ENCODE results near the gene COMMD4. TPM values are rescaled to one million over a fixed set of nuclear protein-coding genes. Genes with fewer than 3 reads are reported as not detected.

COMMD4 gene
- total RNA-seq, 2 experiments from 2014 or later, result 10.8 to 12.1 TPM

DNA sequence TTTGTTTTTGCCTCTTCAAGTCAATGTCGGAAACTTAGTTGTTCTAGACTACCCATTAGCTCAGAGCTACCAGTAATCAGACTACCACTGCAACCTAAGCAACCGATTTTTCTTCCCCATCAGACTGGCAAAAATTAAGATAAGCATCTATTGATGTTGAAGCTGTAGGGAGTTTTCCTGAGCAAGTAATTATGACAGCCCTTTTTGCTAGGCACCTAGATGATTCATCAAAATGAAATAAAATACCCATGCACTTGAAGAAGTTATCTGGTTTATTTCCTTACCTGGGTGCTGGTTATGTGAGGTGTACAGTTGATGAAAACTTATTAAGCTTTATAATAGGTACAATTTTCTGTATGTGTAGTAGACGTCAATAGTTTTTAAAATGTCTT, 554 bp upstream of the COMMD4 start:
- no peak for ATAC-seq (ENCODE audit: poor library complexity)
- TF ChIP-seq, protein P1, sequence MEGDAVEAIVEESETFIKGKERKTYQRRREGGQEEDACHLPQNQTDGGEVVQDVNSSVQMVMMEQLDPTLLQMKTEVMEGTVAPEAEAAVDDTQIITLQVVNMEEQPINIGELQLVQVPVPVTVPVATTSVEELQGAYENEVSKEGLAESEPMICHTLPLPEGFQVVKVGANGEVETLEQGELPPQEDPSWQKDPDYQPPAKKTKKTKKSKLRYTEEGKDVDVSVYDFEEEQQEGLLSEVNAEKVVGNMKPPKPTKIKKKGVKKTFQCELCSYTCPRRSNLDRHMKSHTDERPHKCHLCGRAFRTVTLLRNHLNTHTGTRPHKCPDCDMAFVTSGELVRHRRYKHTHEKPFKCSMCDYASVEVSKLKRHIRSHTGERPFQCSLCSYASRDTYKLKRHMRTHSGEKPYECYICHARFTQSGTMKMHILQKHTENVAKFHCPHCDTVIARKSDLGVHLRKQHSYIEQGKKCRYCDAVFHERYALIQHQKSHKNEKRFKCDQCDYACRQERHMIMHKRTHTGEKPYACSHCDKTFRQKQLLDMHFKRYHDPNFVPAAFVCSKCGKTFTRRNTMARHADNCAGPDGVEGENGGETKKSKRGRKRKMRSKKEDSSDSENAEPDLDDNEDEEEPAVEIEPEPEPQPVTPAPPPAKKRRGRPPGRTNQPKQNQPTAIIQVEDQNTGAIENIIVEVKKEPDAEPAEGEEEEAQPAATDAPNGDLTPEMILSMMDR (IDR thresholded peaks at IDR 0.05), result no peak
- intact Hi-C loops (cut with DNase I, micrococcal nuclease), result no loop called here
- H3K9me3 Mint-ChIP-seq, result no peaks in the 10 kb centered on the region
- Histone ChIP-seq H3K27ac (ENCODE audit: low read depth in 1 of 2, low read length in 2 of 2) (no peak overlapping the region), H3K36me3 (ENCODE audit: insufficient read depth, low read length) (peaks cover 9% of the 10 kb centered on the region), H3K27me3 (ENCODE audit: control insufficient read depth in 1 of 2, insufficient read depth in 2 of 2, low read length in 2 of 2) (no peaks in the 10 kb centered on the region), H3K4me3 (ENCODE audit: low read length) (peak overlapping the region; percentile 89), H3K9me3 (ENCODE audit: control insufficient read depth in 1 of 2, insufficient read depth in 1 of 2, low read length in 2 of 2) (no peaks in the 10 kb centered on the region), H3K4me1 (ENCODE audit: insufficient read depth, low read length) (peaks cover 15% of the 10 kb centered on the region)
- peak overlapping the region; percentile 88 for H3K4me3 Mint-ChIP-seq
- H3K27ac Mint-ChIP-seq, result peak overlapping the region; percentile 60
- no peak for DNase-seq
- H3K36me3 Mint-ChIP-seq (ENCODE audit: low read depth), result no peaks in the 10 kb centered on the region
- peaks cover 21% of the 10 kb centered on the region for H3K4me1 Mint-ChIP-seq (ENCODE audit: low read depth)
- POLR2A ChIA-PET, result interaction anchor here (1.0 to 2.3 kb wide), 3 partner anchors 15 to 305 kb away, joined by 4 to 16 read pairs (median 4); partner anchors contain the start of genes IMP3 and MAN2C1
- H3K27me3 Mint-ChIP-seq, result no peaks in the 10 kb centered on the region
- CTCF ChIA-PET, result interaction anchor here (1.7 kb wide), 1 partner anchor 32 kb away, joined by 6 read pairs; no protein-coding TSS in a partner anchor

GRCh38 chr15:75338661-75339240, 2.9 kb downstream of the COMMD4 start:
- H3K9me3 Mint-ChIP-seq, result no peaks in the 10 kb centered on the region
- no peak for DNase-seq
- no peak overlapping the region for H3K4me3 Mint-ChIP-seq
- Histone ChIP-seq H3K4me1 (ENCODE audit: insufficient read depth, low read length) (peaks cover 15% of the 10 kb centered on the region), H3K27me3 (ENCODE audit: control insufficient read depth in 1 of 2, insufficient read depth in 2 of 2, low read length in 2 of 2) (no peaks in the 10 kb centered on the region), H3K36me3 (ENCODE audit: insufficient read depth, low read length) (peaks cover 11% of the 10 kb centered on the region), H3K4me3 (ENCODE audit: low read length) (no peak overlapping the region), H3K27ac (ENCODE audit: low read depth in 1 of 2, low read length in 2 of 2) (no peak overlapping the region), H3K9me3 (ENCODE audit: control insufficient read depth in 1 of 2, insufficient read depth in 1 of 2, low read length in 2 of 2) (no peaks in the 10 kb centered on the region)
- intact Hi-C loops (cut with DNase I, micrococcal nuclease), result no loop called here
- TF ChIP-seq, protein P1 (IDR thresholded peaks at IDR 0.05), result no peak
- H3K36me3 Mint-ChIP-seq (ENCODE audit: low read depth), result no peaks in the 10 kb centered on the region
- peaks cover 21% of the 10 kb centered on the region for H3K4me1 Mint-ChIP-seq (ENCODE audit: low read depth)
- H3K27me3 Mint-ChIP-seq, result no peaks in the 10 kb centered on the region
- ChIA-PET CTCF (no interaction called here), POLR2A (interaction anchor here (1.3 kb wide), 1 partner anchor 8 kb away, joined by 4 read pairs; the partner anchor contains the start of gene NEIL1)
- no peak overlapping the region for H3K27ac Mint-ChIP-seq
- ATAC-seq (ENCODE audit: poor library complexity), result no peak

GRCh38 chr15:75339531-75340240, 3.8 kb downstream of the COMMD4 start:
- no peak overlapping the region for H3K27ac ChIP-seq (ENCODE audit: low read depth in 1 of 2, low read length in 2 of 2)
- no peaks in the 10 kb centered on the region for H3K9me3 Mint-ChIP-seq
- DNase-seq (no peak), ATAC-seq (ENCODE audit: poor library complexity) (no peak)
- H3K27me3 ChIP-seq (ENCODE audit: control insufficient read depth in 1 of 2, insufficient read depth in 2 of 2, low read length in 2 of 2), result no peaks in the 10 kb centered on the region
- POLR2A ChIA-PET, result interaction anchor here (1.3 kb wide), 1 partner anchor 7 kb away, joined by 4 read pairs; the partner anchor contains the start of gene NEIL1
- no peaks in the 10 kb centered on the region for H3K36me3 Mint-ChIP-seq (ENCODE audit: low read depth)
- H3K27me3 Mint-ChIP-seq, result no peaks in the 10 kb centered on the region
- no peak overlapping the region for H3K4me3 Mint-ChIP-seq
- TF ChIP-seq, protein P1 (IDR thresholded peaks at IDR 0.05), result no peak
- peaks cover 11% of the 10 kb centered on the region for H3K36me3 ChIP-seq (ENCODE audit: insufficient read depth, low read length)
- intact Hi-C loops (cut with DNase I, micrococcal nuclease), result no loop called here
- H3K4me1 Mint-ChIP-seq (ENCODE audit: low read depth), result peaks cover 21% of the 10 kb centered on the region
- no peak overlapping the region for H3K4me3 ChIP-seq (ENCODE audit: low read length)
- CTCF ChIA-PET, result no interaction called here
- H3K4me1 ChIP-seq (ENCODE audit: insufficient read depth, low read length), result peaks cover 15% of the 10 kb centered on the region
- no peak overlapping the region for H3K27ac Mint-ChIP-seq
- H3K9me3 ChIP-seq (ENCODE audit: control insufficient read depth in 1 of 2, insufficient read depth in 1 of 2, low read length in 2 of 2), result no peaks in the 10 kb centered on the region

Measured in CD4-positive, alpha-beta T cell (primary cell).